HUES48 (cell line): ENCODE measurements around the gene KCNIP4.

Experiments
- H3K27ac ChIP-seq: one replicate; pipeline ENCODE4 v1.7.0; 2013; ENCODE audit warnings: low read depth, low read length, inconsistent platforms
- H3K27me3 ChIP-seq: 2 replicates; pipeline ENCODE4 v1.6.1; 2013; ENCODE audit warnings: mild to moderate bottlenecking, low read length; ENCODE audit not compliant: control insufficient read depth, insufficient read depth
- H3K36me3 ChIP-seq: 2 replicates; pipeline ENCODE4 v1.6.1; 2013; ENCODE audit warnings: low read length; ENCODE audit not compliant: control insufficient read depth, insufficient read depth
- H3K4me1 ChIP-seq: 2 replicates; pipeline ENCODE4 v1.6.1; 2013; ENCODE audit warnings: mild to moderate bottlenecking, low read length; ENCODE audit not compliant: control insufficient read depth, insufficient read depth
- H3K4me3 ChIP-seq: 2 replicates; pipeline ENCODE4 v1.5.1; 2013; ENCODE audit warnings: mild to moderate bottlenecking, low read depth, low read length
- H3K9ac ChIP-seq: 2 replicates; pipeline ENCODE4 v1.6.1; 2013; ENCODE audit warnings: mild to moderate bottlenecking, low read depth, low read length, moderate library complexity
- H3K9me3 ChIP-seq: 2 replicates; pipeline ENCODE4 v1.6.1; 2013; ENCODE audit warnings: low read length; ENCODE audit not compliant: control insufficient read depth, insufficient read depth

Gene KCNIP4

DNA sequence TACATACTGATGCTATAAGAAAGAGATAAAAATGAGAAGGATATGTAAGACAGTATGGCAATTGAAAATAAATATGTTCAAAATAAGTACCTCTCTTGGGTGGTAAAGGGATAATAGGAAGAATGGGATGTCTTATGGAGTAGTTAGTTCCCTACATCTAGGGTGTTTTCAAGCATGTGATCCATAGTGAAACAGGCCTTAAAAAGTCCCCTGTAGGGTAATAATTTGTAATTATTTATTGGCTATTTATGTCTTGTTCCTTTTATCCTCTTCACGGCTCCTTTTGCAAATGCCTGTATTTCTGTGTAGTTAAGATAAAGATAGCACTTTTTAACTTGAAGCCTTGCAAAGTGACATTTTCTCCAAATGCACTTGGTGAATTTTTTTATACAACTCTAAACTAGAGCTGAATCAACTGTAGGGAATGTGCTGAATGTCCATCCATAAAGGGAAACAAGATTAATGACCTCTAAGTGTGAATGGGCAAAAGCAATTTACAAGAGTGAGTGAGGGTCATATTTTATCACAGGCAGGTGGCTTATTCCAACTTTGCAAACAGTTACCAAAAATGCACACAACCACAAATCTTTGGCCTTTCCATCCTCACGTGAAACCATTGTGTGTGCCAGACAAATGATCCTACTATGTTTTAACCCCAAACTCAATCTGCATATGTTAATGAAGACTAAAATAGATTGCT lies 299.0 kb downstream of the KCNIP4 start:
- Histone ChIP-seq H3K36me3 (no peaks in the 10 kb centered on the region), H3K4me3 (no peak overlapping the region), H3K4me1 (no peaks in the 10 kb centered on the region), H3K9ac (no peak overlapping the region), H3K9me3 (no peaks in the 10 kb centered on the region), H3K27me3 (no peaks in the 10 kb centered on the region), H3K27ac (no peak overlapping the region)

- no peak overlapping the region for H3K4me3 ChIP-seq
- no peaks in the 10 kb centered on the region for H3K4me1 ChIP-seq
- no peak overlapping the region for H3K9ac ChIP-seq
- H3K27ac ChIP-seq, result no peak overlapping the region
- no peaks in the 10 kb centered on the region for H3K27me3 ChIP-seq
- no peaks in the 10 kb centered on the region for H3K9me3 ChIP-seq
- H3K36me3 ChIP-seq, result no peaks in the 10 kb centered on the region
Observed at GRCh38 chr4:21645776-21646175, 302.8 kb downstream of the KCNIP4 start.

DNA sequence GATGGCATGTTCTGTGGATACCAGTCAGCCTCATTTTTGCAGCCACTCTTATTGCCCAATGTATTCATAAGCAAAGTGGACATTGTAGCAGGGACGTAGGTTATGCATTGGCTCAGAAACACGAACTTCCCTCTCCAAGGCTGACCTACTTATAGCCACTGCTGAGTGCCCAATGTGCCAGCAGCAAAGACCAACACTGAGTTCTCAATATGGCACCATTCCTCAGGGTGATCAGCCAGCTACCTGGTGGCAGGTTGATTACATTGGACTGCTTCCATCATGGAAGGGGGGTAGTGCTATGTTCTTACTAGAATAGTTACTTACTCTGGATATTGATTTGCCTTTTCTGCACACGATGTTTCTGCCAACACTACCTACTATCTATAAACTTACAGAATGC lies 306.9 kb downstream of the KCNIP4 start:
- Histone ChIP-seq H3K9ac (no peak overlapping the region), H3K27me3 (no peaks in the 10 kb centered on the region), H3K4me3 (no peak overlapping the region), H3K9me3 (no peaks in the 10 kb centered on the region), H3K27ac (no peak overlapping the region), H3K36me3 (no peaks in the 10 kb centered on the region), H3K4me1 (no peaks in the 10 kb centered on the region)

DNA sequence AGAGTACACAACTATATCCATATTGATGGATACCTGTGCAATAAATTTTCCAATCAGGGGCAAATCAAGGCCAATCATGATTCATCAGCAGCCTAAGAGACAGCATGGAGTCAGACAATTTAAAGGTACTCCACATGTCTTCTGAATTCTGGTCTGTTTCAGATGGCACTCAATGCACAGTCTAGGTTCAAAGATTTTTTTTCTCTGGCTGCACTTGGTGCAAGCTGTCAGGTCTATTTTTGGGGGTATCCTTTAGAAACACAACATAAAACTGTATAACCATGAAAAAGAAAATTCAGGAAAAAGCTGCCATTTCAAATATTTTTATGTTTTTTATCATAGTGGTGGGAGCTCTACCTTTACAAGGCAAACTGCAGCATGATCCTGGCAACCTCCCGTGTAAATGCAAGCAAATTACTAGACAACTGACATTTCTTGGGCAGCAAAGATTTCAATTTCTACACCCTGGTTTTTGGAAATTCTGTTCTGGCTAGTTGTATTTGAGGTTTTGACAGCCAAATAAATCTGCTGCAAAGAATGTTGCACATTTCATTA lies 310.3 kb downstream of the KCNIP4 start:
- Histone ChIP-seq H3K36me3 (no peaks in the 10 kb centered on the region), H3K27me3 (no peaks in the 10 kb centered on the region), H3K4me1 (no peaks in the 10 kb centered on the region), H3K4me3 (no peak overlapping the region), H3K27ac (no peak overlapping the region), H3K9me3 (no peaks in the 10 kb centered on the region), H3K9ac (no peak overlapping the region)

GRCh38 chr4:21628916-21629610 lies 319.5 kb downstream of the KCNIP4 start:
- H3K36me3 ChIP-seq, result no peaks in the 10 kb centered on the region
- H3K9ac ChIP-seq, result no peak overlapping the region
- H3K27me3 ChIP-seq, result no peaks in the 10 kb centered on the region
- no peak overlapping the region for H3K4me3 ChIP-seq
- H3K4me1 ChIP-seq, result no peaks in the 10 kb centered on the region
- no peaks in the 10 kb centered on the region for H3K9me3 ChIP-seq
- no peak overlapping the region for H3K27ac ChIP-seq

DNA sequence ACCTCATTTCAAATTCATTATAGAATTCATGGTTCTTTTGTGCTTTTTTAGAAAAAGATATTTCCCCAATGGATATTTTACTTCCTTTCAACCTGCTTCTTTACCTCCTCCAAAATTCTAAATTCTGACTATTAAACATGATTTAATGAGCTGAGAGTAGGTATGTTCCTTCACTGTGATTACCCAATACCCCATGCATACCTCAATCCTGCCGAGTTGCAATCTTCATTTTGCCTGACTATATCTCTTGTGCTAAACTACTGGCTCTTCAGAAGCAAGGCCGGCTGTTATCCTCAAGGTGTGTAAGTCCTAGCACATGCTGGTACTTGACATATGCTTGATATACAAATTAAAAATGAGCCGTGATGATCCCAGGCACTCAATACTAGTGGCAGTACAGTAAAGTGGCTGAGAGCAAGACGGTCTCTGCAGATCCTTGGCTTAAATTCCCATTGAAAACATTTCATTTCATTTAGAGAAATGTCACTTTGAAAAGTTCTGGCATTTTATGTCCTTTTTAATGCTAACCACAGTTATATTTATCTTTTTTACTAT lies 320.4 kb downstream of the KCNIP4 start:
- Histone ChIP-seq H3K27me3 (no peaks in the 10 kb centered on the region), H3K9ac (no peak overlapping the region), H3K27ac (no peak overlapping the region), H3K4me3 (no peak overlapping the region), H3K36me3 (no peaks in the 10 kb centered on the region), H3K4me1 (no peaks in the 10 kb centered on the region), H3K9me3 (no peaks in the 10 kb centered on the region)

DNA sequence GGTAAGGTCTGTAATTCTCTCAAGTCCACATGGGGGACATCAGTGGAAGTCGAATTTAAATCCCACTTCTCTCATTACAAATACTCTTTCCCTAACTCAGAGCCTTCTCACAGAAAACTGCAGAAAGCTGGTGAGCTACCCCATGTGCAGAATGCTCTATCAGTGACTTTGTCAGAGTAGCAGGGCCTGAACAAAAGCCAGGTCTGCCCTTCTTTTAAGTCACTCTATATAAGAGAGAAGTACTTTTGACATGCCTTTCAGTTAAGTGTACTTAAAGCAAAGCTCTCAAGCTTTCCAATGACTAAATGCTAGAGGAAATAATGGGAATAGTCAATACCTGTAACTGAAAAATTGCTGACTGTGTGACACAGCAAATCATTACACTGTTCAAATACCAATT lies 323.1 kb downstream of the KCNIP4 start:
- Histone ChIP-seq H3K9ac (no peak overlapping the region), H3K27me3 (no peaks in the 10 kb centered on the region), H3K4me1 (no peaks in the 10 kb centered on the region), H3K27ac (no peak overlapping the region), H3K9me3 (no peaks in the 10 kb centered on the region), H3K36me3 (no peaks in the 10 kb centered on the region), H3K4me3 (no peak overlapping the region)

DNA sequence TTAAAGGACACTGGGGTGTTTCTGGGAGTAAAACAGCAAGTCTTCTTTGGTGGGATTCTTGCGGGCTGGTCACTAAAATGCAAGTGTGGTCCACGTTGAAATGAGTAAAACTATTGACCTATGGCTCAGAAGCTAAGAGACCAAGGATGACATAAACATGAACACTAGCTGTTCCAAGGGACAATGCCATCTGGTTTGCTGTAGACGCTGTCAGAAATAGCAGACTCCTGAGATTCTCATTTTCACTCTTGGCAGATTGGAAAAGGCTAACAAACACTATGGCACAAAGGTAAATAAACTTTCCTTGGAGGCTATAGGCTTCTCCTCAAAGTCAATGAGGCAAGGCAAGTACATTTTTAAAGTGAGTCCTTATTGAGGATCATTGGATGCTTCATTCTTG lies 343.6 kb downstream of the KCNIP4 start:
- Histone ChIP-seq H3K9ac (no peak overlapping the region), H3K9me3 (no peaks in the 10 kb centered on the region), H3K4me1 (no peaks in the 10 kb centered on the region), H3K27me3 (no peaks in the 10 kb centered on the region), H3K4me3 (no peak overlapping the region), H3K27ac (no peak overlapping the region), H3K36me3 (no peaks in the 10 kb centered on the region)

DNA sequence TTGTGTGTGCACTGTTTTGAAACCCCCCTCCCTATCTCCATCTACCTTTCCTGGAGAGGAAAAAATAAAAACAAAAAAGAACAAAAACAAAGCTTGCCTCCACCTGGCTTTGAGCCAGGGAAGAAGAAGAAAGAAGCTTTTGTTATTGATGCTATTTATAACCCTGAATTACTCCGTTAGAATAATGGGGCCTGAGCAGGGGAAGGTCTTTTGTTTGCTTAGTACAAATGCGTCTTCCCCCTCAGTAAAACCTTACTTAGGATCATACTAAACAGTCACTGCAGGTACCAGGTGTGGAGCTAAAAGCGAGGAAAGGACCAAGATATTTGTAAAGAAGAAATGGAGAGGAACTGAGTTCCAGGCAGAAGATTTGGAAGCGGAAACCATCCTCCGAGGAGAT lies 352.1 kb downstream of the KCNIP4 start:
- Histone ChIP-seq H3K9me3 (no peaks in the 10 kb centered on the region), H3K9ac (no peak overlapping the region), H3K4me3 (peak overlapping the region; percentile 32; the same call in 1 of the 2 replicates), H3K36me3 (no peaks in the 10 kb centered on the region), H3K27me3 (no peaks in the 10 kb centered on the region), H3K27ac (peak overlapping the region; percentile 84), H3K4me1 (peaks cover 25% of the 10 kb centered on the region)

DNA sequence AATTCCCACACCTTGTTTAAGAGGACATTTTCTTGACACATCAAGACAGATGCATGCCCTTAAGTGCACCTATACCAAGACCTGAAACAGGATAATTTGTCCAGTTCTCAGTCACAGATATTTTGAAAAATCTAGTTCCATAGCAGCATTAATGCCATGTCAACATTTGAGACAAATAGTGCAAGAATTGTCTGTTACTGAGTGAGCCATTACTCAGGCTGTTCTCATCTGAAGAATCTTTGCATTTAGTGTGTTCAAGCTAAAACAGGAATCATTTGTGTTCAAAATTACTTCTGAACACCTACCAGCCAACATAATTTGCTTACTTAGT lies 354.9 kb downstream of the KCNIP4 start:
- Histone ChIP-seq H3K9me3 (no peaks in the 10 kb centered on the region), H3K4me3 (no peak overlapping the region), H3K27ac (no peak overlapping the region), H3K27me3 (no peaks in the 10 kb centered on the region), H3K4me1 (peaks cover 27% of the 10 kb centered on the region), H3K9ac (no peak overlapping the region), H3K36me3 (no peaks in the 10 kb centered on the region)

DNA sequence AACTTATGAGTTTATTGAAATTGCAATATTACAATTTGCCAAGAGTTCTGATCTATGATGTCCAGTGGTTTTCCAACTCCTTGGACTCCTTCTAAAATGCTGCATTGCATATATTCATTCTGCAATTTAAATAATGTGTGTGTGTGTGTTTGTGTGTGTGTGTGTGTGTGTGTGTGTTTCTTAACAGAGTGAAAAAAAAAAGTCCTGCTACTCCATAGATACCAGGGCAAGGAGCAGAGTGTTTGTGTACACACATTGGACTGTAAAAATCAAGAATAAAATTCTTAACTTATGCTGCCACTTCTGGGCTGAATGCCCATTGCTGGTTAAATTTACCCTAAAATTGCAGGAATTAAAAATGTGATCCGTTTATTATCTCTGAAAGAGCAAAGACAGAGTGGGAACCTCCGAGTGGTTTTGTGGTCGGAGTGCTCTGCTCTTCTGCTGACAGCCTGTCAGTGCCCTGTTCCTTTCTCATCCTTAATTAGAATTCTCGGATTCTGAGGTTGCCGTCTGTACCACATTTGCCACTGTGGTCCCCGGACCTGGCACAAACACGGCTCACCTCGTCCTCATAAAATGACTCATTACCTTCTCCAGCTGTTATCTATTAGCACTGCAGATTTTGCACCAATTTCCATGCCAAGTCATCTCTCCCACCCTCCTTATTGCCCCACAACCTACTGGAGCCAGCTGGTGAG lies 355.5 kb downstream of the KCNIP4 start:
- Histone ChIP-seq H3K4me3 (no peak overlapping the region), H3K27me3 (no peaks in the 10 kb centered on the region), H3K27ac (no peak overlapping the region), H3K9me3 (no peaks in the 10 kb centered on the region), H3K4me1 (peaks cover 32% of the 10 kb centered on the region), H3K36me3 (no peaks in the 10 kb centered on the region), H3K9ac (no peak overlapping the region)
